ENCODE measurements around the gene CDK8.

- TF ChIP-seq CTCF (IDR thresholded peaks at IDR 0.05) (no peak), ZFX (IDR thresholded peaks at IDR 0.05; ENCODE audit: borderline replicate concordance) (no peak)
Observed at GRCh38 chr13:26323127-26323526, 69.2 kb downstream of the CDK8 start.

Data from 22Rv1 (cell line).